ENCODE data around the gene OR10A2. TPM values are rescaled to one million over a fixed set of nuclear protein-coding genes. Genes with fewer than 3 reads are reported as not detected.
"Not testable (repeated sequence)": the region's sequence is repeated elsewhere in the genome, so short reads cannot be mapped to it uniquely, and the experiment has no call there.

OR10A2 gene
- total RNA-seq, 1 donor from 2014 or later, result not detected

DNA sequence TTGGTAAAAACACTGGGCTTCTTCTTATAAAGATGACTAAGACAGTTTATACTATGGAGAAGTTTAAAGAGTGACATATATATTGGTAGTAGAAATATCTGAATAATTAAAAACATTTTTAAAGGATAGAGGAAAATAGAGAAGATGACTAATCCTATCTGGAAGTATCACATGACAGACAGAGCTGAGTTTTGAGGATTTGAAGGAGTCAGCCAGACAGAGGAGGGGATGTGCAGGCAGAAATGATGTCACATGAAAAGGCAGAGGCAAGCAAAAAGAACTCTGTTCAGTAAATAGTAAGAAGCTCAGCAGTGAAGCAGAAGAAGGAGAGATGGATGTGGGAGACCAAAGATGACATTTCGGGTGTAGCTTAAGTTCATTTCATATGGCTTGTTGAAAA is 1.6 kb downstream of the OR10A2 start:
- Mint-ChIP-seq H3K36me3 (no peaks in the 10 kb centered on the region), H3K4me1 (ENCODE audit: unreplicated experiment) (no peaks in the 10 kb centered on the region), H3K27ac (no peak overlapping the region), H3K9me3 (no peaks in the 10 kb centered on the region), H3K27me3 (no peaks in the 10 kb centered on the region), H3K4me3 (no peak overlapping the region)
- DNase-seq (ENCODE audit: extremely low spot score, unreplicated experiment), result no peak
- TF ChIP-seq, protein P1, sequence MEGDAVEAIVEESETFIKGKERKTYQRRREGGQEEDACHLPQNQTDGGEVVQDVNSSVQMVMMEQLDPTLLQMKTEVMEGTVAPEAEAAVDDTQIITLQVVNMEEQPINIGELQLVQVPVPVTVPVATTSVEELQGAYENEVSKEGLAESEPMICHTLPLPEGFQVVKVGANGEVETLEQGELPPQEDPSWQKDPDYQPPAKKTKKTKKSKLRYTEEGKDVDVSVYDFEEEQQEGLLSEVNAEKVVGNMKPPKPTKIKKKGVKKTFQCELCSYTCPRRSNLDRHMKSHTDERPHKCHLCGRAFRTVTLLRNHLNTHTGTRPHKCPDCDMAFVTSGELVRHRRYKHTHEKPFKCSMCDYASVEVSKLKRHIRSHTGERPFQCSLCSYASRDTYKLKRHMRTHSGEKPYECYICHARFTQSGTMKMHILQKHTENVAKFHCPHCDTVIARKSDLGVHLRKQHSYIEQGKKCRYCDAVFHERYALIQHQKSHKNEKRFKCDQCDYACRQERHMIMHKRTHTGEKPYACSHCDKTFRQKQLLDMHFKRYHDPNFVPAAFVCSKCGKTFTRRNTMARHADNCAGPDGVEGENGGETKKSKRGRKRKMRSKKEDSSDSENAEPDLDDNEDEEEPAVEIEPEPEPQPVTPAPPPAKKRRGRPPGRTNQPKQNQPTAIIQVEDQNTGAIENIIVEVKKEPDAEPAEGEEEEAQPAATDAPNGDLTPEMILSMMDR (conservative IDR thresholded peaks at IDR 0.05), result no peak

DNA sequence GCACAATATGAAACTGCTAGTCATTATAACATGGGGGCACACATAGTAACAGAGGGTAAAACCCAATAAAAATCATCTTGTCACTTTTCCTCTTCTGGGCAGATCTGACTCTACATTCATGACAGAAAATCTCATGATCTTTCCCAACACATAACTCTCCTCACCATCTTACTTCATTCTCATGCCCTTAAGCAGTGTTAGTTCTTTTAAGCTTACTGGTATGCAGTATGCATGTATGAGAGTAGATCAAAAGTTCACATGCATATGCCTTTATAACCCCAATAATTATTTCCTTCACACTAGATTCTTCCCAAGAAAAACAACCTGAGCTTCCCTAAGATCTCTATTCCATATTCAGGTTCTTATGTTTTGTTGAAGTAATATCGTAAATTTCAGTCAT is 8.4 kb downstream of the OR10A2 start:
- H3K36me3 Mint-ChIP-seq, result no peaks in the 10 kb centered on the region
- no peaks in the 10 kb centered on the region for H3K27me3 Mint-ChIP-seq

DNA sequence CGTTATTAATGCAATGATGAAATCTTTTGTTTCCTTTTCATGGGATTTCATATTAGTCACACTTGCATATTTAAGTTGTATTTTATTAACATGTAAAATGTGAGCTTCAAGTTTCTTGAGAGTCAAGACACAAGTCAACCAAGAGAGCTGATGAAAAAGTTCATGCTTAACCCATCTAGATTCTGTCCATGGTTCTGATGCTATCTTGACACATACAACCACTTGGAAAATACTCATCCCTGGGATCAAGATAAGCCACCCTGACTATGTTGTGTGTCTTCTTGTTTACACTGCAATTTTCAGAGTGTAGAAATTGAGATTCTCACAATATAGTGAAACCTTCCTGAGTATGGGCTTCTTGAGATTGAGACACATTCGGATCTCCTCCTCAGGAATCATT is 12.9 kb downstream of the OR10A2 start:
- H3K4me1 Mint-ChIP-seq (ENCODE audit: unreplicated experiment), result no peaks in the 10 kb centered on the region
- H3K27me3 Mint-ChIP-seq, result no peaks in the 10 kb centered on the region
- no peak overlapping the region for H3K4me3 Mint-ChIP-seq
- no peaks in the 10 kb centered on the region for H3K36me3 Mint-ChIP-seq
- TF ChIP-seq, protein P1 (conservative IDR thresholded peaks at IDR 0.05), result no peak
- no peak overlapping the region for H3K27ac Mint-ChIP-seq
- no peaks in the 10 kb centered on the region for H3K9me3 Mint-ChIP-seq
- DNase-seq (ENCODE audit: extremely low spot score, unreplicated experiment), result no peak

More for the DNA sequence above, 8.4 kb downstream of the OR10A2 start:
- H3K4me3 Mint-ChIP-seq, result no peak overlapping the region
- no peak for DNase-seq (ENCODE audit: extremely low spot score, unreplicated experiment)
- H3K4me1 Mint-ChIP-seq (ENCODE audit: unreplicated experiment), result no peaks in the 10 kb centered on the region
- TF ChIP-seq, protein P1 (conservative IDR thresholded peaks at IDR 0.05), result no peak
- H3K27ac Mint-ChIP-seq, result no peak overlapping the region
- H3K9me3 Mint-ChIP-seq, result no peaks in the 10 kb centered on the region

DNA sequence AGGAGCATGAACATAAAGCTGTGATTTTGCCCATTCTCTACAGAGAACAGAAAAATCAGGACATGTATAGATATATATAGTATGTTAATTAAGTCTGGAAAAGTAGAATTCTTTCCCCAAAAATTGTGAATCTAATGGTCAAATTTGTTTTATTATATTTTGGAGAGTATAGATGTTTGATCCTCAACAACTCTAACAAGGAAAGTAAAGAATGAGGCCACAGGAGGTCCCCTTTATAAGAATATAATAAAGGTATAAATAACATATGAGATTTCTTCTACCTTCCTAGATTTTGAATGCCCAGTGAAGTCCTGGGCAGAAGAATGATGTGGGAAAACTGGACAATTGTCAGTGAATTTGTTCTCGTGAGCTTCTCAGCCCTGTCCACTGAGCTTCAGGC is 13.5 kb downstream of the OR10A2 start, which contains the start of gene OR10A4:
Gene OR10A4 (plus strand): TSS at position 301 of the 400 bp plus-strand sequence. CDS start 23 bp downstream, at position 324.
- H3K4me3 Mint-ChIP-seq, result no peak within 1 kb of the TSS
- H3K27me3 Mint-ChIP-seq, result no peaks in the 10 kb centered on the region
- TF ChIP-seq, protein P1 (conservative IDR thresholded peaks at IDR 0.05), result no peak
- no peaks in the 10 kb centered on the region for H3K36me3 Mint-ChIP-seq
- no peaks in the 10 kb centered on the region for H3K4me1 Mint-ChIP-seq (ENCODE audit: unreplicated experiment)
- DNase-seq (ENCODE audit: extremely low spot score, unreplicated experiment), result no peak
- H3K27ac Mint-ChIP-seq, result no peak within 1 kb of the TSS
- H3K9me3 Mint-ChIP-seq, result no peaks in the 10 kb centered on the region

DNA sequence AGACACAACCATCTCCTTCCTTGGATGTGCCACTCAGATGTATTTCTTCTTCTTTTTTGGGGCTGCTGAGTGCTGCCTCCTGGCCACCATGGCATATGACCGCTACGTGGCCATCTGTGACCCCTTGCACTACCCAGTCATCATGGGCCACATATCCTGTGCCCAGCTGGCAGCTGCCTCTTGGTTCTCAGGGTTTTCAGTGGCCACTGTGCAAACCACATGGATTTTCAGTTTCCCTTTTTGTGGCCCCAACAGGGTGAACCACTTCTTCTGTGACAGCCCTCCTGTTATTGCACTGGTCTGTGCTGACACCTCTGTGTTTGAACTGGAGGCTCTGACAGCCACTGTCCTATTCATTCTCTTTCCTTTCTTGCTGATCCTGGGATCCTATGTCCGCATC is 14.1 kb downstream of the OR10A2 start:
- no peak for DNase-seq (ENCODE audit: extremely low spot score, unreplicated experiment)
- no peak overlapping the region for H3K27ac Mint-ChIP-seq
- H3K27me3 Mint-ChIP-seq, result no peaks in the 10 kb centered on the region
- H3K4me1 Mint-ChIP-seq (ENCODE audit: unreplicated experiment), result no peaks in the 10 kb centered on the region
- H3K36me3 Mint-ChIP-seq, result no peaks in the 10 kb centered on the region
- no peaks in the 10 kb centered on the region for H3K9me3 Mint-ChIP-seq
- TF ChIP-seq, protein P1 (conservative IDR thresholded peaks at IDR 0.05), result no peak
- H3K4me3 Mint-ChIP-seq, result no peak overlapping the region

DNA sequence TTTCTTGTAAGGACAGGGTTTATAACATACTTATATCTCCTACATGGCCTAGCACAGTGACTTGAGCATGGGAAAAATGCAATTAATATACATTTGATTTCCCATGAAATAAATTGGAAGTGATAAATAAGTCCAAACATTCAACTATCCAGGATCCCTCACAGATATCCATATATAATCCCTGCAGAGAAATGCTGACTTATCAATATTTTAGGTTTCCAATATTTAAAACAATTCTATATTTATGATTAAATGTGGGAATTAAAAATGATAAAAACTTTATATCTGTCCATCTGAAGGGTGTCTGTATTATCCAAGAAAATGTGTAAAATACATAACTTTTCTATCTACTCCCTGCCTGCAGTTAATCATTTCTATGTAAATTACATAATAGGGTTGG is 19.9 kb downstream of the OR10A2 start:
- no peaks in the 10 kb centered on the region for H3K9me3 Mint-ChIP-seq
- no peaks in the 10 kb centered on the region for H3K4me1 Mint-ChIP-seq (ENCODE audit: unreplicated experiment)
- H3K27me3 Mint-ChIP-seq, result peaks cover 3% of the 10 kb centered on the region
- DNase-seq (ENCODE audit: extremely low spot score, unreplicated experiment), result no peak
- no peak overlapping the region for H3K4me3 Mint-ChIP-seq
- H3K27ac Mint-ChIP-seq, result no peak overlapping the region
- H3K36me3 Mint-ChIP-seq, result no peaks in the 10 kb centered on the region
- TF ChIP-seq, protein P1 (conservative IDR thresholded peaks at IDR 0.05), result no peak

DNA sequence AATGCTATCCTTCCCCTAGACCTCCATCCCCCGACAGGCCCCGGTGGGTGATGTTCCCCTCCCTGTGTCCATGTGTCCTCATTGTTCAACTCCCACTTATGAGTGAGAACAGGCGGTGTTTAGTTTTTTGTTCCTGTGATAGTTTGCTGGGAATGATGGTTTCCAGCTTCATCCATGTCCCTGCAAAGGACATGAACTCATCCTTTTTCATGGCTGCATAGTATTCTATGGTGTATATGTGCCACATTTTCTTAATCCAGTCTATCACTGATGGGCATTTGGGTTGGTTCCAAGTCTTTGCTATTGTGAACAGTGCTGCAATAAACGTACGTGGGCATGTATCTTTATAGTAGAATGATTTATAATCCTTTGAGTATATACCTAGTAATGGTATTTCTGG is 24.9 kb downstream of the OR10A2 start:
- not testable (repeated sequence) for H3K4me3 Mint-ChIP-seq; DNase-seq (ENCODE audit: extremely low spot score, unreplicated experiment); H3K27ac Mint-ChIP-seq; H3K36me3 Mint-ChIP-seq; H3K4me1 Mint-ChIP-seq (ENCODE audit: unreplicated experiment); H3K9me3 Mint-ChIP-seq; H3K27me3 Mint-ChIP-seq
